Fibroblast of lung (primary cell): ENCODE data around the gene NAT8L.

Source experiments
- CTCF ChIP-seq, 2 donors: IDR thresholded peaks in 1 of 2; conservative IDR thresholded peaks in 1 of 2; 1 replicate in 1 of 2; 2 replicates in 1 of 2; pipeline ENCODE4 v1.5.1; 2011 to 2012; ENCODE audit warnings: low read length in 2 of 2, control low read depth in 1 of 2, inconsistent platforms in 1 of 2, low read depth in 1 of 2, mild to moderate bottlenecking in 1 of 2
- EZH2 ChIP-seq: IDR thresholded peaks from 2 replicates; pipeline ENCODE4 v1.5.1; 2012; ENCODE audit warnings: low read length, control low read depth, mild to moderate bottlenecking; ENCODE audit errors: missing control alignments

DNA sequence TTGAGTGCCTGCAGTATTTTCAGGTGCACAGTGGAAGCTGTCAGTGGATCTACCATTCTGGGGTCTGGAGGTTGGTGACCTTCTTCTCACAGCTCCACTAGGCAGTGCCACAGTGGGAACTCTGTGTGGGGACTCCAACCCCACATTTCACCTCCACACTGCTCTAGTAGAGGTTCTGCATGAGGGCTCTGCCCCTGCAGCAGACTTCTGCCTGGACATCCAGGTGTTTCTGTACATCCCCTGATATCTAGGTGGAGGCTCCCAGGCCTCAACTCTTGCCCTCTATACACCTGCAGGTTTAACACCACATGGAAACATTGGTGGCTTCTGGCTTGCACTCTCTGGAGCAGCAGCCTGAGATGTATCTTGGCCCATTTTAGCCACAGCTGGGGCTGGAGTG lies 33.3 kb upstream of the NAT8L start:
- TF ChIP-seq CTCF (conservative IDR thresholded peaks at IDR 0.05 in 1 of 2, IDR thresholded peaks at IDR 0.05 in 1 of 2; ENCODE audit: low read depth in 1 of 2, low read length in 2 of 2) (no peak), EZH2 (no peak)
